D721Med (cell line): Measurements from ENCODE around the gene PRUNE2.

Source experiments
- DNase-seq: peaks from one replicate; pipeline ENCODE4 v3.0.0; 2011; ENCODE audit warnings: low spot score; ENCODE audit not compliant: insufficient read length
- FAIRE-seq: peaks from 2 replicates; lab custom pipeline; 2011; peaks lifted over from hg19 to GRCh38; lab: Jason Lieb, UNC
- TF ChIP-seq, protein P1 (sequence below): IDR thresholded peaks from 2 replicates; pipeline ENCODE4 v1.5.1; 2012; ENCODE audit warnings: mild to moderate bottlenecking, control low read depth; ENCODE audit not compliant: insufficient read depth; ENCODE audit errors: missing control alignments

The PRUNE2 gene

DNA sequence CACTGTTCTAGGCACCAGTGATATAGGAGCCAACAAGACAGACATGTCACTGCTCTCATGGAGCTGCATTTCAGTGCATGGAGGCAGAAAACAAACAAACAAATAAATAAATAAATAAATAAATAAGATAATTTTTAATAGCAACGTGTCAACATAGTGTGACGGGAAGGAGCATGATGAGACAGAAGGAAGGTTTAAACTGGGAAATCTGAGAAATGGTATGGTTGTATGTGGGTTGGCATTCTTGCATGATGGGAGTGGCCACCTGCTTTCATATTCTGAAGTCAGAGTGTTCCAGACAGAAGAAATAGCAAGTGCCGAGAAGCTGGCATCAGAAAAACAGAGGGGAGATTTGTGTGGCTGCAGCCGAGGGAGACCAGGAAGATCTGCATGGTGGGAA lies 141.8 kb downstream of the PRUNE2 start, which contains the start of gene PCA3:
Gene PCA3 (plus strand): TSS at position 301 of the 400 bp plus-strand sequence.
- DNase-seq (no peak), FAIRE-seq (no peak)
- TF ChIP-seq, protein P1, sequence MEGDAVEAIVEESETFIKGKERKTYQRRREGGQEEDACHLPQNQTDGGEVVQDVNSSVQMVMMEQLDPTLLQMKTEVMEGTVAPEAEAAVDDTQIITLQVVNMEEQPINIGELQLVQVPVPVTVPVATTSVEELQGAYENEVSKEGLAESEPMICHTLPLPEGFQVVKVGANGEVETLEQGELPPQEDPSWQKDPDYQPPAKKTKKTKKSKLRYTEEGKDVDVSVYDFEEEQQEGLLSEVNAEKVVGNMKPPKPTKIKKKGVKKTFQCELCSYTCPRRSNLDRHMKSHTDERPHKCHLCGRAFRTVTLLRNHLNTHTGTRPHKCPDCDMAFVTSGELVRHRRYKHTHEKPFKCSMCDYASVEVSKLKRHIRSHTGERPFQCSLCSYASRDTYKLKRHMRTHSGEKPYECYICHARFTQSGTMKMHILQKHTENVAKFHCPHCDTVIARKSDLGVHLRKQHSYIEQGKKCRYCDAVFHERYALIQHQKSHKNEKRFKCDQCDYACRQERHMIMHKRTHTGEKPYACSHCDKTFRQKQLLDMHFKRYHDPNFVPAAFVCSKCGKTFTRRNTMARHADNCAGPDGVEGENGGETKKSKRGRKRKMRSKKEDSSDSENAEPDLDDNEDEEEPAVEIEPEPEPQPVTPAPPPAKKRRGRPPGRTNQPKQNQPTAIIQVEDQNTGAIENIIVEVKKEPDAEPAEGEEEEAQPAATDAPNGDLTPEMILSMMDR, result no peak

DNA sequence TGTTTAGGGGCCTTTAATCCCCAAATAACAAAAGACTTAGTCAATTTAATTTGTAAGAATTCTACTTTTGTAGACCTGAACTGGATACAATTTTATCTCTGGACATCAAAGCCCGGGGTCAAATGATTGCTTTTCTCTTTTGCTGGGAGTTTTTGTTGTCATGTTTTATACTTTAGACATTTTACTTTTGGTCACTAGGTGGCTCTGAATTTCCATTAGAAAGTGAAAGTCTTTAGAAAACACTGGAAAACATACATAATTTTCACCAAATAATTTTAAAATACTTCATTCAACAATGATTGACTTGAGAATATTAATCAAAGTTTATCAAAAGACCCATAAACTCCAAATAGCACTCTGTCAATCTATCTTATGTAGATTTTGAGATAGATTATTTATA lies 144.5 kb downstream of the PRUNE2 start:
- DNase-seq, result no peak
- FAIRE-seq, result no peak
- TF ChIP-seq, protein P1, result peak; percentile 6

DNA sequence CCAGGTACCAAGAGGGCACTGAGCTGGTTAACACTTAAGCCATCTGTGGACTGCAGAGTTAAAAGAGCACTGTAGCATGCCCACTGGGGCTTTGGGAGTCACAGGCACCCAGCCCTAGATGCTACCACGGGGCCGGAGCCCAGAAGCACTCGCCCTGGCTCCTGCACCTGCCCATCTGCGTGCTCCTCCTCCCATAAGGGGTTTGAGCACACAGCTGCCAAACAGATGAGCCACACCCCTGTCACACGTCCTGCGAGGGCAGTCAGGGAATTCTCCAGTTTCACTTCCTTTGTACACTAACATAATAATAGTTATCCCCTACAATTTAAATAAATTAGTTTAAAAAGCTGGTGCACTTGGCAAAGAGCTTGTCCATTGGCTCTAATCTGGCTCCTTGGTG lies 146.2 kb downstream of the PRUNE2 start:
- TF ChIP-seq, protein P1, result no peak
- FAIRE-seq (no peak), DNase-seq (no peak)

DNA sequence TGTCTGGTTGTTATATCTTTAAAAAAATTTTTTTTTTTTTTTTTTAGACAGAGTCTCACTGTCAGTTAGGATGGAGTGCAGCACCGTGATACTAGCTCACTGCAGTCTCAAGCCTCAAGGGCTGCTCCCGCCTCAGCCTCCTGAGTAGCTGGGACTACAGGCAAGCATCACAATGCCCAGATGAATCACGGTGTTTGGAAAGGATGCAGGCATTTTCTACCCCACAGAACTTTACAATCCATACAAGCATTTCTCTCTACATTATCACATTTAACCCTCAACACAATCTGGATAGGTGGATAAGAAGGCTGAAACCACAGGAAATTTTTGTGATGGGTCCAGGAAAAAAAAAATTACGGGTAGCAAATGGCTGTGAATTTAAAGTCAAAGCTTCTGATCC lies 147.4 kb downstream of the PRUNE2 start:
- no peak for FAIRE-seq
- DNase-seq, result no peak
- TF ChIP-seq, protein P1, result no peak

DNA sequence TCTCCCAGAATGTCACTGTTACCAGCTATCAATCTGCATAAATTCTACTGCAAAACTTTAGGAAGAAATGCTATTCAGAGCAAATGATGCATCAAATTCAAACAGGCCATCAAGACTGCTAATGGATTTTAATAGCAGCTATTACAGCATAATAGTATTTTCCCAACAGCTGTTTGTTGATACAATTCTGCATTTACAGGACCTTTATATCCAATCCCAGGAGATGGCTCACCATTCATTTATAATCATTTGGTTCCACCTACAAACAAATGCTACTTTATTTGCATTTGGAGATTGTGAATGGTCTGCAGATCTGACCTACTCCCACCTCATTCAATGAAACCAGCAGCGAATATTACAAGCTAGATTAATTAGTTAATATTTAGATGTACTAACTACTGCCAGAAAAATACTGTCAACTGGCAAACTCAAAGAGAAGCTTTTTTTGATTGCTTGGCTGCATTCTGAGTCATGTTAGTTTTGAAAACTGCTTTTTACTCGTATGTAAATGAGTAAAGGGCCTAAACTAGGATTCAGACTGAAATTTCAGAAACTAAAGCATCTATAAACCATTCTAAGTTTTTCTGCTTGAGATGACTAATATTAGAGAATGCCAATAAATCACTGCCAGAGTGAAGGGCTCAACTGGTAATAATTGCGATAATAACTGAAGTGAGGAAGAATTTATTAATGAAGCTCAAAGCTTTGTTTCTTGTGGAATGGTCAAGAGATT lies 148.8 kb downstream of the PRUNE2 start:
- DNase-seq (no peak), FAIRE-seq (no peak)
- TF ChIP-seq, protein P1, result no peak

DNA sequence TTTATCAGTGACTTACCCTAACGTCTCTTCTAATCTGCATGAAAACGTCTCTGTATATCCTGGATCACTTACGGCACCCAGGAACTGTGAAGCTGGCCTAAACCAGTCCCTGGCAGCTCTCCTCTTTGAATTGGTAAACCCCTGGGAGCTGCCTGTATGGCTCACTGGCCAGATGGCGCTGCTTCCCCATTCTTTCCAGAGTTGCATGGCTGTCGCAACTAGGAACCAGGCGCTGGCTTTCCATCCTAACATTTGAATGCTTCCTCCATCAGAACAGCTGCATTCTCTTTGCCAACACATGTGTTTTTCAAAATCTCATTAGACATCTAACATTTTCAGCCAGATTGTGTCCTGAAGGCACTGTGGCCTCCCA lies 149.7 kb downstream of the PRUNE2 start:
- DNase-seq (no peak), FAIRE-seq (no peak)
- TF ChIP-seq, protein P1, result peak; percentile 21

DNA sequence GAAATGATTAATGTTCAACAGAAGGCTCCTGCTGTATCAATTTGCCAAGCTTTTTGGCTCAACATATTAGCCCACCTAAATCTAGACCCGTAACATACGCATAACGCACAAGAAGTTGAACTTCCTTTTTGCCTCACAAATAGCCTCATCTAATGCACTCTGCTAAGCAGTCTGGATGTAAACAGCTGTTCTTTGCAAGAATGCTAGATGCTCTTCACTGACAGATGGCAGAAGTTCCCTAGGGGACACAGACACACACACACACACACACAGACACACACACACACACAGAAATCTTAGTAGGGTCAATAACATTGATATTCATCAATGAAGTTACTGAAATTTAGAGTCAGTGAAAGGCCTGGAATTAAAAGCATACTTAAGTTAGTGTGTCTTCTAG lies 154.9 kb downstream of the PRUNE2 start:
- FAIRE-seq, result no peak
- no peak for DNase-seq
- TF ChIP-seq, protein P1, result no peak
